Fibroblast of lung (primary cell): ENCODE measurements around the gene TRPM3. TPM values are rescaled to one million over a fixed set of nuclear protein-coding genes. Genes with fewer than 3 reads are reported as not detected.

Experiments used
- DNase-seq, 2 donors: peaks; one replicate each; pipeline versions ENCODE4 v3.0.0 to v3.0.0-alpha.2; 2010; ENCODE audit warnings: low read depth in 2 of 2
- H2AFZ ChIP-seq: 2 replicates; pipeline ENCODE4 v1.5.1; 2012; ENCODE audit warnings: low read length, control low read depth, inconsistent platforms
- H3K27ac ChIP-seq: 2 replicates; pipeline ENCODE4 v1.5.1; 2011; ENCODE audit warnings: low read length, control low read depth; ENCODE audit not compliant: insufficient read depth
- H3K27me3 ChIP-seq: 2 replicates; pipeline ENCODE4 v1.5.1; 2011; ENCODE audit warnings: mild to moderate bottlenecking, low read length; ENCODE audit not compliant: control insufficient read depth, insufficient read depth
- H3K36me3 ChIP-seq: 2 replicates; pipeline ENCODE4 v1.5.1; 2011; ENCODE audit warnings: low read length; ENCODE audit not compliant: control insufficient read depth, insufficient read depth
- H3K4me1 ChIP-seq: 2 replicates; pipeline ENCODE4 v1.5.1; 2011; ENCODE audit warnings: low read length; ENCODE audit not compliant: control insufficient read depth, insufficient read depth; ENCODE audit errors: extremely low read depth
- H3K4me2 ChIP-seq: 2 replicates; pipeline ENCODE4 v1.5.1; 2011; ENCODE audit warnings: low read length, control low read depth; ENCODE audit not compliant: insufficient read depth; ENCODE audit errors: extremely low read depth
- H3K4me3 ChIP-seq, 4 experiments: fragments of 200-600 bp in 1 of 4; sonication (generic) in 1 of 4; replicated peaks in 1 of 4; 2 replicates each; pipeline ENCODE4 v1.5.1; 2011 to 2016; ENCODE audit warnings: low read length in 4 of 4, low read depth in 3 of 4, mild to moderate bottlenecking in 3 of 4, control low read depth in 2 of 4, inconsistent platforms in 1 of 4, mixed read lengths in 1 of 4; ENCODE audit not compliant: insufficient read depth in 1 of 4; ENCODE audit errors: control extremely low read depth in 1 of 4
- H3K79me2 ChIP-seq: 2 replicates; pipeline ENCODE4 v1.5.1; 2012; ENCODE audit warnings: mild to moderate bottlenecking, low read length, inconsistent platforms; ENCODE audit not compliant: control insufficient read depth, insufficient read depth
- H3K9ac ChIP-seq: 2 replicates; pipeline ENCODE4 v1.5.1; 2011; ENCODE audit warnings: mild to moderate bottlenecking, low read length, control low read depth; ENCODE audit not compliant: insufficient read depth
- H3K9me3 ChIP-seq: 2 replicates; pipeline ENCODE4 v1.5.1; 2012; ENCODE audit warnings: low read depth, low read length; ENCODE audit not compliant: control insufficient read depth, insufficient read depth
- H4K20me1 ChIP-seq: 2 replicates; pipeline ENCODE4 v1.5.1; 2011; ENCODE audit warnings: low read length; ENCODE audit not compliant: control insufficient read depth, insufficient read depth; ENCODE audit errors: extremely low read depth
- CTCF ChIP-seq, 2 donors: IDR thresholded peaks in 1 of 2; conservative IDR thresholded peaks in 1 of 2; 1 replicate in 1 of 2; 2 replicates in 1 of 2; pipeline ENCODE4 v1.5.1; 2011 to 2012; ENCODE audit warnings: low read length in 2 of 2, control low read depth in 1 of 2, inconsistent platforms in 1 of 2, low read depth in 1 of 2, mild to moderate bottlenecking in 1 of 2
- EZH2 ChIP-seq: IDR thresholded peaks from 2 replicates; pipeline ENCODE4 v1.5.1; 2012; ENCODE audit warnings: low read length, control low read depth, mild to moderate bottlenecking; ENCODE audit errors: missing control alignments
- polyA plus RNA-seq, 2 donors: library from polyadenylated mRNA; depleted of rRNA in 1 of 2; stranded (reverse) in 1 of 2; unstranded in 1 of 2; fragments of >200 nt; gene quantifications; 2 replicates each; pipeline ENCODE4 v1.2.1, GENCODE V29; 2011 to 2012; ENCODE audit warnings: missing spikeins in 1 of 2
- total RNA-seq: library from RNA; depleted of rRNA; stranded (reverse); fragments of >200 nt; gene quantifications from 2 replicates; pipeline ENCODE4 v1.2.1, GENCODE V29; 2014

TRPM3 gene
- total and polyA plus RNA-seq, 2 donors (not counting 1 experiment from before 2014, with no cell fraction given) = 0.05 to 0.50 TPM

DNA sequence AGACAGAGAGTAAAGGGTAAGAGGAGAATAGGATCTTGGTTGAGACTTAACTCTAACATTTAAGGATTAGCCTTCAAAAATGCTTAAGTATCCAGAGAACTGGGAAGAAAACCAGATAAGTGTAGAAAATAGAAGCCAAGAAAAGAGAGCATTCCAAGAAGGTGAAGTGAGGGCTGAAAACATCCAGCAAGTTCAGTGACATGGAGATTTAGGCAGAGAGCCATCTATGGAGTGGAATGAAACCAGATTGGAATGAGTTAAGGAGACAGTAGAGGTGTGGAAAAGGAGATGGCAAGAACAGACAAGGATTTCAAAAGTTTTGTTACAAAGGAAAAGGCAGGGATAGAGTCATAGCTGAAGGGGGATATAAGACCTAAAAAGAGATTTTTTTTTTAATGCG is 188.1 kb downstream of the TRPM3 start:
- no peaks in the 10 kb centered on the region for H3K79me2 ChIP-seq
- no peak overlapping the region for H2AFZ ChIP-seq
- DNase-seq = peak in 1 of 2 donors; percentile 78
- H3K4me3 ChIP-seq = no peak overlapping the region
- H3K4me2 ChIP-seq = no peak overlapping the region
- no peaks in the 10 kb centered on the region for H3K36me3 ChIP-seq
- no peaks in the 10 kb centered on the region for H3K4me1 ChIP-seq
- no peak overlapping the region for H3K27ac ChIP-seq
- H3K9ac ChIP-seq = no peak overlapping the region
- TF ChIP-seq CTCF (conservative IDR thresholded peaks at IDR 0.05 in 1 of 2, IDR thresholded peaks at IDR 0.05 in 1 of 2; ENCODE audit: low read depth in 1 of 2, low read length in 2 of 2) (no peak), EZH2 (no peak)
- H3K27me3 ChIP-seq = no peaks in the 10 kb centered on the region
- no peaks in the 10 kb centered on the region for H3K9me3 ChIP-seq
- no peaks in the 10 kb centered on the region for H4K20me1 ChIP-seq

GRCh38 chr9:70932097-70932496 is 189.3 kb downstream of the TRPM3 start:
- Histone ChIP-seq H3K4me2 (no peak overlapping the region), H3K4me3 (no peak overlapping the region), H3K36me3 (no peaks in the 10 kb centered on the region), H3K4me1 (no peaks in the 10 kb centered on the region), H3K27ac (no peak overlapping the region), H3K79me2 (no peaks in the 10 kb centered on the region), H3K27me3 (no peaks in the 10 kb centered on the region), H3K9me3 (no peaks in the 10 kb centered on the region), H3K9ac (no peak overlapping the region), H4K20me1 (no peaks in the 10 kb centered on the region), H2AFZ (no peak overlapping the region)
- no peak for DNase-seq
- TF ChIP-seq EZH2 (no peak), CTCF (conservative IDR thresholded peaks at IDR 0.05 in 1 of 2, IDR thresholded peaks at IDR 0.05 in 1 of 2; ENCODE audit: low read depth in 1 of 2, low read length in 2 of 2) (no peak)

- no peak for DNase-seq
- Histone ChIP-seq H3K27me3 (no peaks in the 10 kb centered on the region), H2AFZ (no peak overlapping the region), H3K9ac (no peak overlapping the region), H4K20me1 (no peaks in the 10 kb centered on the region), H3K36me3 (no peaks in the 10 kb centered on the region), H3K27ac (no peak overlapping the region), H3K4me2 (no peak overlapping the region), H3K4me1 (peaks cover 3% of the 10 kb centered on the region), H3K4me3 (no peak overlapping the region), H3K79me2 (no peaks in the 10 kb centered on the region), H3K9me3 (no peaks in the 10 kb centered on the region)
- TF ChIP-seq CTCF (conservative IDR thresholded peaks at IDR 0.05 in 1 of 2, IDR thresholded peaks at IDR 0.05 in 1 of 2; ENCODE audit: low read depth in 1 of 2, low read length in 2 of 2) (no peak), EZH2 (no peak)
These were observed 193.9 kb downstream of the TRPM3 start for GRCh38 chr9:70927530-70927929.
